Measurements from ENCODE around the gene KRTAP5-4. TPM values are rescaled to one million over a fixed set of nuclear protein-coding genes. Genes with fewer than 3 reads are reported as not detected.
A peak's percentile ranks its signal among the peaks of the same experiment; 100 is the strongest.

Gene KRTAP5-4
- total RNA-seq, 2 donors from 2014 or later = not detected

- intact Hi-C loops (cut with DNase I) = no loop called here
Measured at GRCh38 chr11:1629326-1630185, 7.6 kb upstream of the KRTAP5-4 start, which contains the start of gene KRTAP5-5. TSS of gene KRTAP5-5 (plus strand) at chr11:1629775. CDS start at chr11:1629841, 66 bp downstream.

GRCh38 chr11:1628506-1629325 lies 6.8 kb upstream of the KRTAP5-4 start:
- intact Hi-C loops (cut with DNase I) = no loop called here
- no peak for TF ChIP-seq POLR2A (IDR thresholded peaks at IDR 0.05)
- TF ChIP-seq CTCF (IDR thresholded peaks at IDR 0.05) = peak; percentile 53 to 78 (median 63)
- no peak for TF ChIP-seq POLR2AphosphoS5 (IDR thresholded peaks at IDR 0.05)
- no peak for DNase-seq (ENCODE audit: low spot score)
- Histone ChIP-seq H3K4me3 (no peak overlapping the region), H3K36me3 (no peaks in the 10 kb centered on the region), H3K9me3 (no peaks in the 10 kb centered on the region), H3K27ac (no peak overlapping the region), H3K27me3 (replicated peaks; ENCODE audit: insufficient read depth) (peaks cover 3% of the 10 kb centered on the region), H3K4me1 (replicated peaks) (no peaks in the 10 kb centered on the region)
- WGBS = 48% methylated on average over 24 of the region's 35 CpGs

More at GRCh38 chr11:1629326-1630185, 7.6 kb upstream of the KRTAP5-4 start, which contains the start of gene KRTAP5-5:
- no peaks in the 10 kb centered on the region for H3K4me1 ChIP-seq (replicated peaks)
- TF ChIP-seq POLR2AphosphoS5 (IDR thresholded peaks at IDR 0.05) (no peak), CTCF (IDR thresholded peaks at IDR 0.05) (no peak), POLR2A (IDR thresholded peaks at IDR 0.05) (no peak)
- no peaks in the 10 kb centered on the region for H3K36me3 ChIP-seq
- no peak within 1 kb of the TSS for H3K4me3 ChIP-seq
- DNase-seq (ENCODE audit: low spot score) = no peak
- H3K27me3 ChIP-seq (replicated peaks; ENCODE audit: insufficient read depth) = peaks cover 6% of the 10 kb centered on the region
- no peaks in the 10 kb centered on the region for H3K9me3 ChIP-seq
- H3K27ac ChIP-seq = no peak within 1 kb of the TSS
- 60% methylated on average over 16 of the region's 26 CpGs for WGBS

- H3K27me3 ChIP-seq (replicated peaks; ENCODE audit: insufficient read depth) = no peaks in the 10 kb centered on the region
- no peak overlapping the region for H3K27ac ChIP-seq
- no peaks in the 10 kb centered on the region for H3K36me3 ChIP-seq
- no peaks in the 10 kb centered on the region for H3K4me1 ChIP-seq (replicated peaks)
- intact Hi-C loops (cut with DNase I) = no loop called here
- WGBS = 81% methylated on average over 13 of the region's 13 CpGs
- H3K9me3 ChIP-seq = no peaks in the 10 kb centered on the region
- TF ChIP-seq POLR2AphosphoS5 (IDR thresholded peaks at IDR 0.05) (no peak), POLR2A (IDR thresholded peaks at IDR 0.05) (no peak), CTCF (IDR thresholded peaks at IDR 0.05) (no peak)
- no peak overlapping the region for H3K4me3 ChIP-seq
- DNase-seq (ENCODE audit: low spot score) = no peak
Measured at GRCh38 chr11:1625541-1625940, 3.6 kb upstream of the KRTAP5-4 start.

GRCh38 chr11:1624621-1625020 lies 2.7 kb upstream of the KRTAP5-4 start:
- H3K4me1 ChIP-seq (replicated peaks) = no peaks in the 10 kb centered on the region
- WGBS = 80% methylated on average over 16 of the region's 16 CpGs
- intact Hi-C loops (cut with DNase I) = no loop called here

More at GRCh38 chr11:1624621-1625020, 2.7 kb upstream of the KRTAP5-4 start:
- DNase-seq (ENCODE audit: low spot score) = no peak
- H3K27me3 ChIP-seq (replicated peaks; ENCODE audit: insufficient read depth) = no peaks in the 10 kb centered on the region
- no peaks in the 10 kb centered on the region for H3K36me3 ChIP-seq
- no peak overlapping the region for H3K4me3 ChIP-seq
- TF ChIP-seq POLR2A (IDR thresholded peaks at IDR 0.05) (no peak), CTCF (IDR thresholded peaks at IDR 0.05) (no peak), POLR2AphosphoS5 (IDR thresholded peaks at IDR 0.05) (no peak)
- H3K9me3 ChIP-seq = no peaks in the 10 kb centered on the region
- H3K27ac ChIP-seq = no peak overlapping the region

Data from prostate gland (tissue), 2 donors.